Kidney (tissue), 14 donors: ENCODE measurements around the gene NOTCH2. TPM values are rescaled to one million over a fixed set of nuclear protein-coding genes. Genes with fewer than 3 reads are reported as not detected.

ENCODE experiments used
- DNase-seq, 5 donors: peaks; one replicate each; pipeline ENCODE4 v3.0.0-alpha.2; 2013 to 2020
- FAIRE-seq: peaks from 2 replicates; lab custom pipeline; 2012; peaks lifted over from hg19 to GRCh38; lab: Jason Lieb, UNC
- H3K27ac ChIP-seq, 2 donors: one replicate each; pipeline ENCODE4 v1.7.0; 2013; ENCODE audit warnings: low read depth in 2 of 2, low read length in 2 of 2, inconsistent platforms in 1 of 2
- H3K27me3 ChIP-seq: one replicate; pipeline ENCODE4 v1.7.1; 2013; ENCODE audit warnings: low read length, inconsistent platforms; ENCODE audit not compliant: control insufficient read depth, insufficient read depth
- H3K36me3 ChIP-seq, 3 donors: one replicate each; pipeline versions ENCODE4 v1.7.0 to v1.7.1; 2013; ENCODE audit warnings: low read length in 3 of 3, control low read depth in 1 of 3, inconsistent platforms in 1 of 3; ENCODE audit not compliant: insufficient read depth in 3 of 3, control insufficient read depth in 2 of 3
- H3K4me1 ChIP-seq, 3 donors: one replicate each; pipeline versions ENCODE4 v1.7.0 to v1.7.1; 2013; ENCODE audit warnings: low read length in 3 of 3, inconsistent platforms in 1 of 3, low read depth in 1 of 3; ENCODE audit not compliant: control insufficient read depth in 2 of 3, insufficient read depth in 2 of 3
- H3K4me3 ChIP-seq, 3 donors: one replicate each; pipeline versions ENCODE4 v1.7.0 to v1.8.1; 2013; ENCODE audit warnings: low read length in 3 of 3, control low read depth in 1 of 3, inconsistent platforms in 1 of 3
- H3K9ac ChIP-seq, 3 donors: one replicate each; pipeline versions ENCODE4 v1.7.0 to v1.7.1; 2013; ENCODE audit warnings: low read length in 3 of 3, control low read depth in 1 of 3, inconsistent platforms in 1 of 3
- H3K9me3 ChIP-seq, 3 donors: one replicate each; pipeline versions ENCODE4 v1.7.0 to v1.7.1; 2013; ENCODE audit warnings: low read length in 3 of 3, control low read depth in 1 of 3, inconsistent platforms in 1 of 3; ENCODE audit not compliant: control insufficient read depth in 2 of 3, insufficient read depth in 1 of 3
- intact Hi-C: fragments of 100-400 bp; cut with DNase I; formaldehyde crosslinking; loops from one replicate; pipeline ENCODE4 v1.11.1; 2022
- polyA plus RNA-seq: library from polyadenylated mRNA; stranded (reverse); fragments of 350-450 nt; fragmentation: Illumina TruSeq; extraction: RNeasy Lipid Tissue Mini Kit (QIAGEN cat#74804); gene quantifications from one replicate; pipeline ENCODE4 v1.2.3, GENCODE V29; 2014; ENCODE audit warnings: low read depth, low replicate concordance; ENCODE audit not compliant: insufficient read depth
- total RNA-seq: library from RNA; stranded (reverse); fragmentation: NEBNext Ultra II Directional; extraction: Animal tissue kit (Norgen Biotek cat#: 25700); gene quantifications from one replicate; pipeline ENCODE4 v1.2.1, GENCODE V29; 2021
- TF ChIP-seq, protein P1 (sequence below): IDR thresholded peaks from 3 replicates; pipeline ENCODE4 v1.5.1; 2012; ENCODE audit warnings: mild to moderate bottlenecking, moderate library complexity, borderline replicate concordance; ENCODE audit not compliant: insufficient read depth; ENCODE audit errors: extremely low read depth
- donor health status: control.
- donor health status: control.
- donor health status: control.
- donor health status: control.
- donor health status: control.
- donor health status: DM: yes; HTN: yes; CAD: no.
- donor health status: Normal renal cell carcinoma (clear cell type).

The NOTCH2 gene
- total and polyA plus RNA-seq, 2 donors from 2014 or later = 4.9 to 113 TPM

DNA sequence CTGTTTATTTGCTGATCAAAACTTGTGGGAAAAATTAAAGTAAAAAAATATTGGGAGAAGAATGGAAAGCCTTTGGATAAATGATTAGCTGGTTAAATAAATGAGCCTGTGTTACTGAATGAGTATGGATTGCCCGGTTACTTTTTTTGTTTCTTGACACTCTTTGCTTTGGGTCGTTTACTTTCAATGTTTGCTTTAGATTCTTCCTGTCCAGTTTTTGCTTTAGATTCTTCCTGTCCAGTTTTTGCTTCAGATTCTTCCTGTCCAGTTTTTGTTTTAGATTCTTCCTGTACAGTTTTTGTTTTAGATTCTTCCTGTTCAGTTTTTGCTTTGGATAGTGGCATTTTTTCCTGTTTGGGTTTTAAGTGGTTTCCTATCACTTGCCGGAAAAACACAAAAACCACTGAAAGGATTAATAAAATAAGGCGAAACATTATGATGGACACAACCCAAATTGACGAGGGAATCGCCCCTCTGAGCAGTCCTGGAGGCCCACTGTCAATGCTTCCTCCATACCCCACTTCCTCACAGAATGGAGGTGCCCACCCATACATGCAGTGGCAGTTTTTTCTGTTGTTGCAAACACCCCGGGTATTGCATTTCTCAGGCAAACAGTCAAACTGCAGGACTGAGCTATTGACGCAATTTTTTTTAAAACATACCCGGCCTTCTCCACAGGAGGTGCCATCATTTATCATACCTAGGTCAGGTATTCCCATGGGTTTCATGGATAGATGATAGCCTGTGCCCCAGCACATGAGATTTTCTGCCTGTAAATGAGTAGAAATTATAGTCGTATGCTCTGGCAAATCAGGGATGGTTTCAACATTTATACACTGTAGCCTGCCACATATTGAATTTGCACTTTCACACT is 175.4 kb downstream of the NOTCH2 start:
- intact Hi-C loops = no loop called here
- TF ChIP-seq, protein P1, sequence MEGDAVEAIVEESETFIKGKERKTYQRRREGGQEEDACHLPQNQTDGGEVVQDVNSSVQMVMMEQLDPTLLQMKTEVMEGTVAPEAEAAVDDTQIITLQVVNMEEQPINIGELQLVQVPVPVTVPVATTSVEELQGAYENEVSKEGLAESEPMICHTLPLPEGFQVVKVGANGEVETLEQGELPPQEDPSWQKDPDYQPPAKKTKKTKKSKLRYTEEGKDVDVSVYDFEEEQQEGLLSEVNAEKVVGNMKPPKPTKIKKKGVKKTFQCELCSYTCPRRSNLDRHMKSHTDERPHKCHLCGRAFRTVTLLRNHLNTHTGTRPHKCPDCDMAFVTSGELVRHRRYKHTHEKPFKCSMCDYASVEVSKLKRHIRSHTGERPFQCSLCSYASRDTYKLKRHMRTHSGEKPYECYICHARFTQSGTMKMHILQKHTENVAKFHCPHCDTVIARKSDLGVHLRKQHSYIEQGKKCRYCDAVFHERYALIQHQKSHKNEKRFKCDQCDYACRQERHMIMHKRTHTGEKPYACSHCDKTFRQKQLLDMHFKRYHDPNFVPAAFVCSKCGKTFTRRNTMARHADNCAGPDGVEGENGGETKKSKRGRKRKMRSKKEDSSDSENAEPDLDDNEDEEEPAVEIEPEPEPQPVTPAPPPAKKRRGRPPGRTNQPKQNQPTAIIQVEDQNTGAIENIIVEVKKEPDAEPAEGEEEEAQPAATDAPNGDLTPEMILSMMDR = no peak
- no peaks in the 10 kb centered on the region for H3K9me3 ChIP-seq
- no peaks in the 10 kb centered on the region for H3K4me1 ChIP-seq
- DNase-seq = no peak
- H3K9ac ChIP-seq = no peak overlapping the region
- H3K27me3 ChIP-seq = no peaks in the 10 kb centered on the region
- H3K27ac ChIP-seq = no peak overlapping the region
- H3K36me3 ChIP-seq = no peaks in the 10 kb centered on the region
- H3K4me3 ChIP-seq = no peak overlapping the region
- no peak for FAIRE-seq

DNA sequence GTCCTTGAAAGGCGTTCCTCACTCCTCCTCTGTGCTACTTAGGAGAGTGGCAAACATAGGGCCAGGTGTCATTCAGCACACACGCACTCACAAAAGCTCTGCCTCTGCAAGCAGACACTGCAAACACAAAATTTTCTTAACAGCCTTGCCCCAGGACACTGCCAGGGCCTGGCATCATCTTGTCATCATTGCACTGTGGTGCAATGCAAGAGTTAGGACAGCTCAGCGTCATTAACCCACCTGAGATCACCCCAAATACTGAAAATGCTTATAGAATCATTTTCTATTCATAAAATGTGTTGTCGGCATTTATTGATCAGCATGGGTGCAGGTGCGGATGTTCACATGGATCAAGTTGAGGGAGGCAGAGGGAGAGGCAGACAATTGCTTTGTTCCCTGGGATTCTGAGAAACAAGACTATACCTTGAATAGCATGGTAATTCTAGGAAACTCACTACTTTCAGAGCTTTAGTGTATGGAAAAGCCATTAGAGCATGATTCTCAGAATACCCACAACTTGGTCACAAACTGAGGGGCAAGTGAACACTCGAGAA is 176.1 kb downstream of the NOTCH2 start:
- TF ChIP-seq, protein P1 = no peak
- Histone ChIP-seq H3K4me1 (no peaks in the 10 kb centered on the region), H3K9me3 (no peaks in the 10 kb centered on the region), H3K36me3 (no peaks in the 10 kb centered on the region), H3K9ac (no peak overlapping the region), H3K4me3 (no peak overlapping the region), H3K27ac (no peak overlapping the region), H3K27me3 (no peaks in the 10 kb centered on the region)
- DNase-seq (no peak), FAIRE-seq (no peak)
- intact Hi-C loops = no loop called here

GRCh38 chr1:119891386-119891785 is 178.1 kb downstream of the NOTCH2 start:
- no peak for FAIRE-seq
- Histone ChIP-seq H3K27ac (no peak overlapping the region), H3K9ac (no peak overlapping the region), H3K4me3 (no peak overlapping the region), H3K4me1 (no peaks in the 10 kb centered on the region), H3K9me3 (no peaks in the 10 kb centered on the region), H3K36me3 (no peaks in the 10 kb centered on the region), H3K27me3 (no peaks in the 10 kb centered on the region)
- intact Hi-C loops = no loop called here
- TF ChIP-seq, protein P1 = no peak
- no peak for DNase-seq
